Measurements from ENCODE around the gene IL6ST. TPM values are rescaled to one million over a fixed set of nuclear protein-coding genes. Genes with fewer than 3 reads are reported as not detected.

The IL6ST gene
- total and polyA plus RNA-seq, 2 donors from 2014 or later = 39.2 to 378 TPM

DNA sequence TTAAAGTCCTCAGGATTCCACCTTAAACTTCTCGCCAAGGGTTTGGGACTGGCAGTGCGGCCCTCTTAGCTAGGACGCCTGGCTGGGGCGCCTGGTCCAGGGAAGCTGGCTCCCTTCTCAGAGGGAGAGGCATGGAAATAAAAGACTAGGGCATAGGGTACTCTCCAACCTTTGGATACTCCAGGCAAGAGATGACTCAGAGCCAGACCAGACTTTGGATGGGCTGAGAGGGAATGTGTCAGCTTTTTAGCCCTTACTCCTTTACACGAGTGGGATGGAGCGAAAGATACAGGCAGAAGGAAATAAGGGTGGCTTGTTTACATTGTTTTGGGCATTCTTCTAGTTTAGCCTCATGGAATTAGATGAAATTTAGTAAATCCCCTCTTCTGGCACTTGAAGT, 95.4 kb downstream of the IL6ST start:
- no peaks in the 10 kb centered on the region for H3K36me3 ChIP-seq (ENCODE audit: control insufficient read depth in 2 of 3, insufficient read depth in 3 of 3, low read length in 3 of 3)
- no peaks in the 10 kb centered on the region for H3K9me3 ChIP-seq (ENCODE audit: control insufficient read depth in 2 of 3, insufficient read depth in 1 of 3, low read length in 3 of 3)
- H3K27me3 ChIP-seq (ENCODE audit: control insufficient read depth, insufficient read depth, low read length) = no peaks in the 10 kb centered on the region
- FAIRE-seq = no peak
- no peak overlapping the region for H3K4me3 ChIP-seq (ENCODE audit: low read length in 3 of 3)
- no peak overlapping the region for H3K9ac ChIP-seq (ENCODE audit: low read length in 3 of 3)
- no peaks in the 10 kb centered on the region for H3K4me1 ChIP-seq (ENCODE audit: control insufficient read depth in 2 of 3, insufficient read depth in 2 of 3, low read depth in 1 of 3, low read length in 3 of 3)
- no peak overlapping the region for H3K27ac ChIP-seq (ENCODE audit: low read depth in 2 of 2, low read length in 2 of 2)
- no peak for DNase-seq
- intact Hi-C loops (cut with DNase I) = no loop called here
- TF ChIP-seq, protein P1, sequence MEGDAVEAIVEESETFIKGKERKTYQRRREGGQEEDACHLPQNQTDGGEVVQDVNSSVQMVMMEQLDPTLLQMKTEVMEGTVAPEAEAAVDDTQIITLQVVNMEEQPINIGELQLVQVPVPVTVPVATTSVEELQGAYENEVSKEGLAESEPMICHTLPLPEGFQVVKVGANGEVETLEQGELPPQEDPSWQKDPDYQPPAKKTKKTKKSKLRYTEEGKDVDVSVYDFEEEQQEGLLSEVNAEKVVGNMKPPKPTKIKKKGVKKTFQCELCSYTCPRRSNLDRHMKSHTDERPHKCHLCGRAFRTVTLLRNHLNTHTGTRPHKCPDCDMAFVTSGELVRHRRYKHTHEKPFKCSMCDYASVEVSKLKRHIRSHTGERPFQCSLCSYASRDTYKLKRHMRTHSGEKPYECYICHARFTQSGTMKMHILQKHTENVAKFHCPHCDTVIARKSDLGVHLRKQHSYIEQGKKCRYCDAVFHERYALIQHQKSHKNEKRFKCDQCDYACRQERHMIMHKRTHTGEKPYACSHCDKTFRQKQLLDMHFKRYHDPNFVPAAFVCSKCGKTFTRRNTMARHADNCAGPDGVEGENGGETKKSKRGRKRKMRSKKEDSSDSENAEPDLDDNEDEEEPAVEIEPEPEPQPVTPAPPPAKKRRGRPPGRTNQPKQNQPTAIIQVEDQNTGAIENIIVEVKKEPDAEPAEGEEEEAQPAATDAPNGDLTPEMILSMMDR (IDR thresholded peaks at IDR 0.05; ENCODE audit: borderline replicate concordance, extremely low read depth, insufficient read depth) = no peak

DNA sequence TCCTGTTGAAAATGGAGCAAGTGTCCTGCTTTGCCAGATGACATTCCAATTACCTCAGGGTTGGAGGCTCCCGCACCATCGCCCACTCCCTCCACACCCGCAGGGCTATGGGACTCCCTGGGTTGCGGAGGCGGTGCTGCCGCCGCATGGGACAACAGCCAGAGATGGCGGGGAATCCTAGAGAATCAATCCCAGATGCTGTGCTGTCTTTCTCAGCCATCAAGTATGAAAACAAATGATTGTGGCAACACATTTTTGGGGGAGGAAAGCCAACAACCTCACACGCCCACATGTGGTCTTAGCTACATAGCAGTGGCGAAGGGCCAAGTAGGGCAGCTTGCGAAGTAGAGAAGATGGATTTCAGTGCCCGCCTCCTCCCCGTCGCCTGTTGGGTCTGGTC, 96.9 kb downstream of the IL6ST start:
- H3K9me3 ChIP-seq (ENCODE audit: control insufficient read depth in 2 of 3, insufficient read depth in 1 of 3, low read length in 3 of 3) = no peaks in the 10 kb centered on the region
- H3K4me3 ChIP-seq (ENCODE audit: low read length in 3 of 3) = no peak overlapping the region
- H3K9ac ChIP-seq (ENCODE audit: low read length in 3 of 3) = no peak overlapping the region
- no peak overlapping the region for H3K27ac ChIP-seq (ENCODE audit: low read depth in 2 of 2, low read length in 2 of 2)
- no peaks in the 10 kb centered on the region for H3K36me3 ChIP-seq (ENCODE audit: control insufficient read depth in 2 of 3, insufficient read depth in 3 of 3, low read length in 3 of 3)
- intact Hi-C loops (cut with DNase I) = no loop called here
- TF ChIP-seq, protein P1 (IDR thresholded peaks at IDR 0.05; ENCODE audit: borderline replicate concordance, extremely low read depth, insufficient read depth) = no peak
- DNase-seq (no peak), FAIRE-seq (no peak)
- H3K4me1 ChIP-seq (ENCODE audit: control insufficient read depth in 2 of 3, insufficient read depth in 2 of 3, low read depth in 1 of 3, low read length in 3 of 3) = no peaks in the 10 kb centered on the region
- H3K27me3 ChIP-seq (ENCODE audit: control insufficient read depth, insufficient read depth, low read length) = no peaks in the 10 kb centered on the region

DNA sequence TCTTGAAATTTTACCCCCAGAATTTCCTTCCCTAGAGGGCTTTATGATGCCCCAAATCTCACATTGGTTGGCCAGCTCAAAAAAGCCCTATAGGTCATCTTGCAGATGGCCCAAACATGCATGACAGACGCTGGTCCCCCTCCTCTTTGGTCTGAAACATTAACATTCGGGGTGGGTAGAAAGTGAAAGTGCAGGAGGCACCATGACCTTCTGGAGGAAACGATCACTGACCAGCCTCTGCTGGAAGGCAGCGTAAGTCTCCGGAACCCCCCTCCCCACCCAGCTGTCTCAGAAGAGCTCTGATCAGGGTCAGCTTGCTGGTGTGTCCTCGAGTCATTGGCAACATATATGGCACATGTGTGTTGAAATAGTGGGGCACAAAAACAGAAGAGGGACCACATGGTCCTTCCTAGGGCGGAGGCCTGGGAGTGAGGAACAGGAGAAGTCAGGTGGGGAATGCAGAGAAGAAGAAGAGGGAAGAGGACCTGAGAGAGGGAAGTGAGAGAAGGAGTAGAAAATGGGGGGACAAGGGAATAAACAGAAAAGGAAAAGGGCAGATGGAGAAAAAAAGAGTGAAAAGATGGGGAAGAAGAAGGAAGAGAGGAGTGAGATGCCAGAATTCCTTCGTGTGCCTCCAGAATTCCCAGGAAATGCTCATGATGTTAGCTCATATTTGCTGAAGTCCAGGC, 97.4 kb downstream of the IL6ST start:
- FAIRE-seq (no peak), DNase-seq (no peak)
- Histone ChIP-seq H3K27ac (ENCODE audit: low read depth in 2 of 2, low read length in 2 of 2) (no peak overlapping the region), H3K4me3 (ENCODE audit: low read length in 3 of 3) (no peak overlapping the region), H3K27me3 (ENCODE audit: control insufficient read depth, insufficient read depth, low read length) (no peaks in the 10 kb centered on the region), H3K9ac (ENCODE audit: low read length in 3 of 3) (no peak overlapping the region), H3K9me3 (ENCODE audit: control insufficient read depth in 2 of 3, insufficient read depth in 1 of 3, low read length in 3 of 3) (no peaks in the 10 kb centered on the region), H3K36me3 (ENCODE audit: control insufficient read depth in 2 of 3, insufficient read depth in 3 of 3, low read length in 3 of 3) (no peaks in the 10 kb centered on the region), H3K4me1 (ENCODE audit: control insufficient read depth in 2 of 3, insufficient read depth in 2 of 3, low read depth in 1 of 3, low read length in 3 of 3) (no peaks in the 10 kb centered on the region)
- intact Hi-C loops (cut with DNase I) = no loop called here
- TF ChIP-seq, protein P1 (IDR thresholded peaks at IDR 0.05; ENCODE audit: borderline replicate concordance, extremely low read depth, insufficient read depth) = no peak

DNA sequence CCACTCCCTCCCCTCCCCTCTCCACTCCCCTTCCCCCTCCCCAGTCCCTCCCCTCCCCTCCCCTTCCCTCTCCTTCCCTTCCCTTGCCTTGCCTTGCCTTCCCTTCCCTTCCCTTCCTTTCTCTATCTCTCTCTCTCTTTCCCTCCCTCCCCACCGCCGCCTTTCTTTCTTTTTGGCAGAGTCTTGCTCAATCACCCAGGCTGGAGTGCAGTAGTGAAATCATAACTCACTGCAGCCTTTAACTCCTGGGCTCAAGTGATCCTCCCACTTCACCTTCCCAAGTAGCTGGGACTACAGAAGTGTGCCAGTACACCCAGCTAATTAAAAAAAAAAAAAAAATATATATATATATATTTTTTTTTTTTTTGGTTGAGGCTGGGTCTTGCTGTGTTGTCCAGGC, 98.1 kb downstream of the IL6ST start:
- H3K4me1 ChIP-seq (ENCODE audit: control insufficient read depth in 2 of 3, insufficient read depth in 2 of 3, low read depth in 1 of 3, low read length in 3 of 3) = no peaks in the 10 kb centered on the region
- no peaks in the 10 kb centered on the region for H3K36me3 ChIP-seq (ENCODE audit: control insufficient read depth in 2 of 3, insufficient read depth in 3 of 3, low read length in 3 of 3)
- H3K9ac ChIP-seq (ENCODE audit: low read length in 3 of 3) = no peak overlapping the region
- no peak overlapping the region for H3K4me3 ChIP-seq (ENCODE audit: low read length in 3 of 3)
- TF ChIP-seq, protein P1 (IDR thresholded peaks at IDR 0.05; ENCODE audit: borderline replicate concordance, extremely low read depth, insufficient read depth) = no peak
- no peaks in the 10 kb centered on the region for H3K9me3 ChIP-seq (ENCODE audit: control insufficient read depth in 2 of 3, insufficient read depth in 1 of 3, low read length in 3 of 3)
- no peak overlapping the region for H3K27ac ChIP-seq (ENCODE audit: low read depth in 2 of 2, low read length in 2 of 2)
- intact Hi-C loops (cut with DNase I) = no loop called here
- FAIRE-seq (no peak), DNase-seq (no peak)
- no peaks in the 10 kb centered on the region for H3K27me3 ChIP-seq (ENCODE audit: control insufficient read depth, insufficient read depth, low read length)

Data from kidney (tissue), 14 donors.